GM19395 (cell line): ENCODE data around the gene PRKCB.
"Not testable (repeated sequence)": the region's sequence is repeated elsewhere in the genome, so short reads cannot be mapped to it uniquely, and the experiment has no call there.

Experiments used
- ATAC-seq: cut with Tn5 transposase; IDR thresholded peaks from one replicate; pipeline ENCODE4 v1.9.1; 2021; ENCODE audit warnings: mild to moderate bottlenecking, moderate library complexity; ENCODE audit not compliant: unreplicated experiment

The PRKCB gene

GRCh38 chr16:24151482-24151939, 315.7 kb downstream of the PRKCB start:
- no peak for ATAC-seq

GRCh38 chr16:24152048-24152447, 316.3 kb downstream of the PRKCB start:
- not testable (repeated sequence) for ATAC-seq

GRCh38 chr16:24152826-24153225, 317.0 kb downstream of the PRKCB start:
- no peak for ATAC-seq

- no peak for ATAC-seq
Observed at GRCh38 chr16:24156777-24157176, 321.0 kb downstream of the PRKCB start.

GRCh38 chr16:24163935-24164334, 328.2 kb downstream of the PRKCB start:
- no peak for ATAC-seq

GRCh38 chr16:24164416-24164815, 328.6 kb downstream of the PRKCB start:
- ATAC-seq: no peak

- no peak for ATAC-seq
Observed at GRCh38 chr16:24165273-24165672, 329.5 kb downstream of the PRKCB start.

- ATAC-seq: no peak
Observed at GRCh38 chr16:24166661-24167528, 331.1 kb downstream of the PRKCB start.

- no peak for ATAC-seq
Observed at GRCh38 chr16:24168856-24169255, 333.1 kb downstream of the PRKCB start.

GRCh38 chr16:24170407-24170806, 334.6 kb downstream of the PRKCB start:
- no peak for ATAC-seq

GRCh38 chr16:24174504-24174903, 338.7 kb downstream of the PRKCB start:
- ATAC-seq: no peak

- ATAC-seq: no peak
Observed at GRCh38 chr16:24174957-24175356, 339.2 kb downstream of the PRKCB start.

GRCh38 chr16:24178496-24178895, 342.7 kb downstream of the PRKCB start:
- ATAC-seq: no peak

- no peak for ATAC-seq
Observed at GRCh38 chr16:24180451-24180850, 344.7 kb downstream of the PRKCB start.

GRCh38 chr16:24188021-24188542, 352.3 kb downstream of the PRKCB start:
- ATAC-seq: no peak

GRCh38 chr16:24188751-24189318, 353.1 kb downstream of the PRKCB start:
- no peak for ATAC-seq

GRCh38 chr16:24189941-24190340, 354.2 kb downstream of the PRKCB start:
- no peak for ATAC-seq

GRCh38 chr16:24191876-24192402, 356.2 kb downstream of the PRKCB start:
- ATAC-seq: no peak

- no peak for ATAC-seq
Observed at GRCh38 chr16:24195221-24195620, 359.4 kb downstream of the PRKCB start.

- ATAC-seq: no peak
Observed at GRCh38 chr16:24198807-24199533, 363.2 kb downstream of the PRKCB start.

GRCh38 chr16:24203675-24204074, 367.9 kb downstream of the PRKCB start:
- ATAC-seq: no peak
